ENCODE results near the gene PER1.
A peak's percentile ranks its signal among the peaks of the same experiment; 100 is the strongest.
"Not testable (repeated sequence)": the region's sequence is repeated elsewhere in the genome, so short reads cannot be mapped to it uniquely, and the experiment has no call there.

Gene PER1

GRCh38 chr17:8119581-8120519 lies 32.4 kb downstream of the PER1 start:
- DNase-seq (ENCODE audit: low read depth), result peak; percentile 70

- peak; percentile 73 for DNase-seq (ENCODE audit: low read depth)
Observed at GRCh38 chr17:8118769-8119580, 33.2 kb downstream of the PER1 start.

GRCh38 chr17:8117980-8118768 lies 34.0 kb downstream of the PER1 start, which contains the start of gene ALOXE3:
TSS of gene ALOXE3 (minus strand) at chr17:8118514. CDS start at chr17:8117990, 524 bp downstream.
- DNase-seq (ENCODE audit: low read depth), result no peak

GRCh38 chr17:8117367-8117979 lies 34.7 kb downstream of the PER1 start:
- DNase-seq (ENCODE audit: low read depth), result no peak

- no peak for DNase-seq (ENCODE audit: low read depth)
Observed at GRCh38 chr17:8116776-8117175, 35.4 kb downstream of the PER1 start.

GRCh38 chr17:8110907-8111306 lies 41.3 kb downstream of the PER1 start:
- no peak for DNase-seq (ENCODE audit: low read depth)

- DNase-seq (ENCODE audit: low read depth), result no peak
Observed at GRCh38 chr17:8110456-8110804, 41.8 kb downstream of the PER1 start.

- peak; percentile 70 for DNase-seq (ENCODE audit: low read depth)
Observed at GRCh38 chr17:8109661-8110455, 42.3 kb downstream of the PER1 start.

GRCh38 chr17:8108972-8109660 lies 43.1 kb downstream of the PER1 start:
- DNase-seq (ENCODE audit: low read depth), result no peak

GRCh38 chr17:8106980-8107379 lies 45.2 kb downstream of the PER1 start:
- not testable (repeated sequence) for DNase-seq (ENCODE audit: low read depth)

GRCh38 chr17:8105957-8106398 lies 46.2 kb downstream of the PER1 start:
- DNase-seq (ENCODE audit: low read depth), result no peak

- DNase-seq (ENCODE audit: low read depth), result no peak
Observed at GRCh38 chr17:8104911-8105310, 47.3 kb downstream of the PER1 start.

GRCh38 chr17:8103549-8103948 lies 48.7 kb downstream of the PER1 start:
- DNase-seq (ENCODE audit: low read depth), result no peak

GRCh38 chr17:8101721-8102120 lies 50.5 kb downstream of the PER1 start:
- no peak for DNase-seq (ENCODE audit: low read depth)

GRCh38 chr17:8100763-8101162 lies 51.4 kb downstream of the PER1 start:
- DNase-seq (ENCODE audit: low read depth), result no peak

- no peak for DNase-seq (ENCODE audit: low read depth)
Observed at GRCh38 chr17:8100111-8100510, 52.1 kb downstream of the PER1 start.

GRCh38 chr17:8096541-8096940 lies 55.7 kb downstream of the PER1 start:
- DNase-seq (ENCODE audit: low read depth), result no peak

GRCh38 chr17:8095361-8095760 lies 56.8 kb downstream of the PER1 start:
- no peak for DNase-seq (ENCODE audit: low read depth)

- no peak for DNase-seq (ENCODE audit: low read depth)
Observed at GRCh38 chr17:8091033-8091687, 61.0 kb downstream of the PER1 start.

Measured in activated gamma-delta T cell treated with anti-CD3 and anti-CD28 coated beads, Interleukin-2, amount 50 U/mL, for 16 hours (primary cell).